Putamen (tissue), 1 donor: Measurements from ENCODE around the gene PPM1H.

Experiments used
- DNase-seq: peaks from one replicate; pipeline ENCODE4 v3.0.0-alpha.2; 2016; ENCODE audit warnings: low spot score

PPM1H gene

DNA sequence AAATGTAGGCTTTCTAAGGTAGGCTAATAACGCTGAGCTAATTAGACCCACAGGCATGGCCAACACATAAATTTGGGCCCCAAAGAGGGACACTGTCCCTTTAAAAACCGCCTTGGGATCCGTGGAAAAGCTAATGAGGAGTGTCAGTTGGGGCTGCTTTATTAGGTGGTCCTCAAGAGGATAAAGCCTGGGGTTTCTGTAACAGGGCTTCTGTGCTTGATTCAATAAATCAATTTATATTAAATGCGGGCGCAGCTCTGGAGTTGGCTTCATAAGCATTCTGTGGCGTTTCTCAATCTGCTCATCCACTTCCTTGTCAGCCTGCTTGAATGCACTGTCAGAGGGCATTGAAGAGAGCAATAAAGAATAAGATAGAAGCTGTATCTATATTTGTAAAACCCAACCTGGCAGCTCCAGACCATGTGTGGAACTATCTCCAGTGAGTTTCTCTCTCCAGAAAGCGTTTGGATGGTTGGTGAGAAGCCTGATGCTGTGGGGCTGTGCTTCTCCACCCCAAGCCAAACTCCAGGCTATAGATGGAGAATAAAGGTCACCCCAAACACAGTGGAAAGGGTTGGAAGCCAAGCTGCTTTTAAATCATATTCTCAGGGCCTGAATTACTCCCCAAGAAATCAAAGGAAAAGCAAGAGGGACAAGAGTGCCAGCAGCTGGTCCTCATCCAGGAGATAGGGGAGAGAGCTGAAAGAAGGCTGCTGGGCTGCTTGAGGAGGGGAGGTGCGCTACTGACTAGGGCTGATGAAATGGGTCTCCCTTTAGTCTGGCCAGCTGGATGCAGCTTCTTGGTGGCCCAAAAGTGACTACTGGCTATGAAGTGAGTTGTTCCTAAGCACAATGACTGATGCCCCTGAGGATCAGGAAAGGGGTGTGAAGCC lies 222.0 kb downstream of the PPM1H start:
- DNase-seq: no peak

DNA sequence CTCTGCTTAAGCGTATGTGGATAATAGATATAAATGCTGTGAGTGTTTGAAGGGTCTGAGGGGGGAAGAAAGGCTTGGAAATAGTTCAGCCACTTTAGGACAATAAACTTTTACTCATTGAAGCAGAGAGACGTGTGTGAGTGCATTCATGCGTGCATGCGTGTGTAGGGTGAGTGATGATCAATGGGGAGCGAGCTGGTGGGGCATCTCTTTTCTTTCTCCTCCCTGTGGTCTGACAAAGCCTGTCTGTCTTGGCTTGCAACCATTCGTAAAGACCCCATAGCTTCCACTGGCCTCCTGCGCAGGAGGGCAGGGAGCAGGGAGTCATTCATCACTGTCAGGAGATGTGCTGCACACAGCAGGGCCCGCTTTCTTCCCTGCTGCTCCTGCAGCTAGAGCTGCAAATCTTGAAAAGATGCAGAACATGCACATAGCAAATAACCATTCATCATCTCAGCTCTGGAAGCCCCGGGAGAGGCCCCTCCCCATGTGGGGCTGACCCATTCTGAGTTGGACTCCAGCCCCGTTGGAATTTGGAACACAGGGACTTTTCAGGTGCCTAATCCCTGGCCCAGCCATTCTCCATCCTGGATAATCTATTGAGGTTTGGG lies 223.2 kb downstream of the PPM1H start:
- DNase-seq: no peak

DNA sequence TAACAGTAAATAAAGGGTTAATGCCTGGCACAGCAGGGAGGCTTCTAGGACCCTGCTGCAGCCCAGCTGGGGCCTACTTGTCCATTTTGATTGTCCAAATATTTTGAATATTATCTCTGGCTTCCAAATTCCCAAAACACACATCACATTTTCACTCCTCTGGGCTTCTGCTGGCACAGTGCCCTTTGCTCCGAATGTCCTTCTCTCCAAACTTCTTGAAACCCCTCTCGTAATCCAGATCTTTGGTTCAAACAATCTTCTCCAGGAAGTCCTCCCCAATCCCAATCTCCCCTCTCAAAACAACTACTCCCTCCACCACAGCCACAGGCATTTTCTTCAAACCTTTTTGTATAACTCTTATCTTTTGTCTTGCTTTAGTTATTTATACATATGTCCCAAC lies 225.6 kb downstream of the PPM1H start:
- DNase-seq: no peak

GRCh38 chr12:62707939-62708338 lies 227.0 kb downstream of the PPM1H start:
- DNase-seq: no peak

DNA sequence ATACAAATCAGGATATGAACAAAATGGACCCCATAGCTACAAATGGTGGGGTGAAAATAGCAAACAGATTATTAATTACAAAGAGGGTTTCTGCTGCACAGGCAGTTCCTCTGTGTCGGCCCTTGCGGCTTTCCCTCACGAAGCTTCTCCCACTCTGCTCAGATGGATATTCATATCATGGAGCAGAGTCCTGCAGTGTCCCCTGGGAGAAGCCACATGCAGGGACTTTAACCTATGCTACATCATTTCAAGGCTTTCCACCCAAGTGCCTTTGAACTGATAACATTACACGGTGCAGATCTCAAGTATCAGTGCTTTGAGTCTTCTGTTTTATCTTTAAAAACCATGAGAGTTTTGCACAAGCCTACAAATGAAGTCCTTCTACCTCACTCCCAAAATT lies 229.1 kb downstream of the PPM1H start:
- no peak for DNase-seq

DNA sequence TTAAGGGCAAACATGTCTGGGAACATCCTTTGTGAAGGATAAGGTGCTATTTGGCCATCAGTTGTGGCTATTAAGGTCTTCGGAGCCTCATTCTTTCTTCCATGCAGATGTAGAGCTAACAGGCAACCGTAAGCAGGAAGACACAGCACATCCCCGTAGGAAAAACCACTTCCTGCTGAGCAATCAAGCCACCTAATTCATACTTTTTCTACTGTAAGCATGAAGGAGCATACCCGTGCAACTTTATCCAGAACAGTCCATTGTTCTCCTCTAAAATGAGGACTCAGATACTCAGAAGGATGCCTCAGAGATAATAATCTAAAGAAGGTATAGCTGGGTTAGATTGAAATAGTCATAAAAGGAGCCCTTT lies 232.0 kb downstream of the PPM1H start:
- DNase-seq: no peak

GRCh38 chr12:62701492-62701891 lies 233.5 kb downstream of the PPM1H start:
- no peak for DNase-seq

DNA sequence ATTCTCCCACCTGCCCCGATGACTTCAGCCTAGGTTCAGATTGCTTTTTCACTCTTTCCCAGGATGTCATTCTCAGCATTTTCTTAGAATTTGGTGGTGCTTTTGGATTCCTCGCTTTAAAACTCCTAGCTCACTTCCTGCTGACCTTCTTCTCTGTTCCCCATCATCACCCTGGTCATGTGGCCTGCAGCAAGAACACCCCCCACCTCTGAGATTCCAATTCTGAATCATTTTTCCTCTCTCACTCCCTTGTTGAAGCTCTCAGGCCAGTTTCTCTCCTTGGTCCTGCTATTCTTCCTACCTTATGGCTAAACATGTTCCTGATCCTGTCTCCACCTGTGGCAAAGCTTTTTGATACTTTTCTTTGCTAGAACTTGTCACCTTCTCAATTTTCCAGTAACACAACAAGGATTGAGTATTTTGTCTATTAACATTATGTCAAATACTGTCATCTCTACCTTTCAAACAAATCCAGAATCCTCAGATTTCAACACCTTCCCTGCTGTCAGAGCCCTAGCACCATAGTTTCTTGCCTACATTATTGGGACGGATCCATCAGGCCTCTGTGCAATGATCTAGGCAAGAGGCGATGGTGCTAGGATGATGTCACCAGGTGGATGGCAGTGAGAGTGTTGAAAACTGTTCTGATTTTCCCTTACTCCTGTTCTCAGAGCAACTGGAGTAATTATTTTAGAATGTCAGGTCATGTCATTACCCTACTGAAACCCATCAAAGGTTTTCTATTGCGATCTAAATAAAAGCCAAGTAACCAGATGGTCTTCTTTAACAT lies 234.7 kb downstream of the PPM1H start:
- no peak for DNase-seq

DNA sequence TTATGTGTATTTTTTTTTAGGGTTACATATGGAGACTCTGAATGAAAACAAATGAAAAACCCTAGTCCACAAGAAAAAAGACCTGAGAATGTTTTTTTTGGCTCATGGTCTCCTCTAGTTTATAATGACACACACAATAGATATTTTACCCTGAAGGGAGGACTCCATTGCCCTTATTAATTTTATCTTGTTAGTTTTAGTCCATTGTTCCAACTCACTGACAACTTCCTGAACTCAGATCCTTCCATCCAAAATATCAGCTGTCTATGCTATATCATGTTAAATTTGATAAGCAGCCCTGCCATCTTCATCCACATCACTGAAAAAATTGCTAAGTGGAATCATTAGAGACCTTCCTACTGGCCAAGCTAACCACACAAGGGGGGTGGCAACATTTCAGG lies 236.2 kb downstream of the PPM1H start:
- DNase-seq: no peak

DNA sequence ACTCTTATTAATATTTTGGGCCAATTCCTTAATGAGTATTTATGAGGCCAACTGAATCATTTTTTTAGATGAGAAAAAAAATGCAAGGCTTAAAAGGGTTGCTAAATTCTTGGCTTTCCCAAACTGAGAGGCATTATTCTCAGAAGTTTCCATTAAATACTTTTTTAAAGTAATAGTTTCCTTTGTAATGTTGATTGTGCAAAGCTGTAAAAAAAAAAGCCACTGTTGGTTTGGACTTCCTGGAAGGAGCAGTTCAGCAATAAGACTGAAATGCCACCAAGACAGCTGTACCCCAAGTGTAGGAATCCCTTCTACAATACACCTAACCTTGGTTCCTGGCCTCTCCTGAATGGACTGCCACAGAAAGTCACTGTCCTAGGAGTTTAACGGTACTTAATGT lies 237.1 kb downstream of the PPM1H start:
- no peak for DNase-seq

DNA sequence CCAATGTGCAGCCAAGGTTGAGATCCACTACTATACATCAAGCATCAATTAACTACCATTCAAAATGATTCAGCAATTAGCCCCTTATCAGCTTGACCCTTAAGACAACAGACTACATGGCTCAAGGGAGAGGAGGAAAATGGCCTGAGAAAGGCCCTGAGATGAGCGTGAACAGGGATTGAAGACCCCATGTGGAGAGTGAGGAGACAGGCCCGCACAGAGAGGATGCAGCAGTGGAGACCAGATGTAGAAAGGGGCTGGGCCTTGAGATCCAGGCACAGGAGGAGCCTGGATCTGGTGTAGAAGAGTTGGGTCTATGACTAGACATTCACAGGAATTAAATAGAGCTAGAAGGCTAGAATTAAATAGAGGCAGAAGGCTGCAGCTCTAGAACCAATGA lies 239.3 kb downstream of the PPM1H start:
- DNase-seq: no peak

DNA sequence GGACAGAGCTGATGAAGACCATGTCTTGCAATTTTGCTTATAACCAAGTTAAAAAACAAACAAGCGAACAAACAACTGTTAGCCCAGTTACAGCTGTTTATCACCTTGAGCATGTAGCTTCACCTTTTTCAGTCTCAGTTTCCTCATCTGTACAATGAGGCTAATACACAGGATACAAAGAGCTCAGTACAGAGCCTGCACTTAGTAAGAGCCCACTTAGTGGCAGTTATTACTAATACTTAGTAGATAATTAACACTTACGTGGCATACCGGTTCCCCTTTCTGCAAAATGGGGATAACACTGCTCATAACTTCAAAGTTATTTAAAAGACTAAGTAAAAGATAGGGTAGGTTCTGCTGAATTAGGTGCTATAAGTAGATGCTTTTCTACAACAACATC lies 240.3 kb downstream of the PPM1H start:
- no peak for DNase-seq

DNA sequence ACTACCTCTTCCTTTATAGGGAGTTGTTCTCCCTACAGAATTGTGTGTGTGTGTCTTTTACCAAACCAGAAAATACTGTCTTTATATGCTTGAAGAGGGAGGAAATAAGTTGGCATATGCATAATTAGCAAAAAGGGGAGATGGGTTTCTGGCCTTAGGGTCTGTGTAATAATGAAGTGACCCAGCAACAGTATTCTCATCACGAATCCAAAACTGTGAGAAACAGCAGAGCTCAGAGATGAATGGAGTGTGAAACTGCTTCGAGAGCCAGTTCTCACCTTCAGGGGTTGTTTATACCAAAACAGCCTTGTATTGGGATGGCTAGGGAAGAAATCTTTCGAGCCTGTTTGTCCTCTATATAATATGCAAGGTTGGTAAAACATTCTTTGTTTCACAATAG lies 240.8 kb downstream of the PPM1H start:
- DNase-seq: no peak

DNA sequence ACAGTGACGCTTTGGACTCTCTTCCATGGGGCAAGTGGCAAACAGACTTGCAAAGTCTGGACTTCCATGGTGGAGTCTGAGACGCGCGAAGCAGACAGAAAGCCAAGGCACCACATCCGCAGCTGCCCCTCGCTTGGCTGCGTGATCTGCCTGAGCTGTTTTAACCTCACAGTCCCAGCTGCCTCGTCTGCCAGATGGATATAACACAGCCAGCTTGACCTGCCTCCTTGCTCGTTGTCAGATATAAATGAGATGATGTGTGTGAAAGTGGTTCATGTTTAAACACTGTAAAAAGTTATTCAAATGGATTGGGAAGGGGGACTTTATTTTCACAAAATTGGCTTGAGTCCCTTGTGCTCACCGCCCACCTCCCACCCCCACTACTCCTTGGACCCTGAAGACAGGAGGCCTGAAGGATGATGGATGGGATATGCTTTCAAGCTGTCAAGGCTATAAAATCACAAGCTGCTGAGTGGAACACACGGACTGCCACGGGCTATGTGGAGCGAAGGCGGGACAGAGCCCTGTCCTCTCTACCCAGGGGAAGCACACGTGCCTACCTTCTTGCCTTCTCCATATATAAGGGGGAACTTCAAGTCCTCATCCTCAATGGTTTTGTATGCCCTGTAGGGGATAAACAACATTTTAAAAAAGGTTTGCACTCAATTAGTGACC lies 241.4 kb downstream of the PPM1H start:
- DNase-seq: no peak

- no peak for DNase-seq
Observed at GRCh38 chr12:62692884-62693283, 242.1 kb downstream of the PPM1H start.

DNA sequence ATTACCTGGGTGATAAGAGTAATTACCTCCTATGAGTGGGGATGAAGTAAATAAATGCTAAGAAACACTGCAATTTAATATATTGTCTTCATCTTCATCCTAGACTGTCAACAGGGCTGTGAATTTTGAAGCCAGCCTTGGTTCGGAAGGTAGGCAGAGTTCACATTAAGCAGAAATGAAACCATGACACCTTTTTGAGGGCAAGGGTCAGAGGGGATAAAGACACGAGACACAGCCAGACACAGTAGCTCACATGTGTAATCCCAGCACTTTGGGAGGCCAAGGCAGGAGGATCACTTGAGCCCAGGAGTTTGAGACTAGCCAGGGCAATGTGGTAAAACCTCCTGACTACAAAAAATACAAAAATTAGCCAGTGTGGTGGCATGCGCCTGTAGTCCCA lies 243.6 kb downstream of the PPM1H start:
- DNase-seq: no peak

GRCh38 chr12:62689042-62689839 lies 245.7 kb downstream of the PPM1H start:
- no peak for DNase-seq

- DNase-seq: no peak
Observed at GRCh38 chr12:62686938-62687337, 248.0 kb downstream of the PPM1H start.

DNA sequence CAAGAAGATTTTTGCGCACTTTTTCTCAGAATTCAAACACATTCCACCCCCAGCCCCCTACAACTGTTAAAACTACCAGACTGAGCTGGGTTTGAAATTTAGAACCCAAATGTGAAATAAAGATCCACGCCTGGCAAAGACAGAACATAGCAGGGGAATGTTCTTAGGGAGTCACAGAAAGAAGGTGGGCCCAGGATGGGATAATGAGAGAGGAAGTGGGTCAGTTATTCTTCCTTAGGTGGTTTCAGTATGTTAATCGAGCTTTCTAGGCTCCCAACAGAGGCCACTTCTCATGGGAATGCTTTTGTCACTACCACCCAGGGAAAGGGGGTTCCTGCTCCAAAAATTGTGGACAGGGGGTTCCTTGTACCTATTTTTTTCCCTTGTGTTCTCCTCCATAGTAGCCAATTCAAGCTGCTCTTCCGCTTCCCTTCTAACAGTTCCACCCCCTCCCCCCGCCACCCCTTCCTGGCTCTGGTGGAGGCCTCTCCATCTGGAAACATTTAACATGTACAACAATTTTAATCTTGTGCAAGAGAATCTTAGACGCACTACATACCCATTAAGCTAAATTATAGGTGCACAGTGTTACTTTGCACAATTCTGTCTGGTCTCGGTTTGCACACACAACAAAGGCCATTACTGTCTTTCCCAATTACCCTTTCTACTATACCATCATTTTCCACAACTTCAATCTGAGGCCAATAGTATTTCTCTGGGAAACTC lies 250.2 kb downstream of the PPM1H start:
- no peak for DNase-seq

DNA sequence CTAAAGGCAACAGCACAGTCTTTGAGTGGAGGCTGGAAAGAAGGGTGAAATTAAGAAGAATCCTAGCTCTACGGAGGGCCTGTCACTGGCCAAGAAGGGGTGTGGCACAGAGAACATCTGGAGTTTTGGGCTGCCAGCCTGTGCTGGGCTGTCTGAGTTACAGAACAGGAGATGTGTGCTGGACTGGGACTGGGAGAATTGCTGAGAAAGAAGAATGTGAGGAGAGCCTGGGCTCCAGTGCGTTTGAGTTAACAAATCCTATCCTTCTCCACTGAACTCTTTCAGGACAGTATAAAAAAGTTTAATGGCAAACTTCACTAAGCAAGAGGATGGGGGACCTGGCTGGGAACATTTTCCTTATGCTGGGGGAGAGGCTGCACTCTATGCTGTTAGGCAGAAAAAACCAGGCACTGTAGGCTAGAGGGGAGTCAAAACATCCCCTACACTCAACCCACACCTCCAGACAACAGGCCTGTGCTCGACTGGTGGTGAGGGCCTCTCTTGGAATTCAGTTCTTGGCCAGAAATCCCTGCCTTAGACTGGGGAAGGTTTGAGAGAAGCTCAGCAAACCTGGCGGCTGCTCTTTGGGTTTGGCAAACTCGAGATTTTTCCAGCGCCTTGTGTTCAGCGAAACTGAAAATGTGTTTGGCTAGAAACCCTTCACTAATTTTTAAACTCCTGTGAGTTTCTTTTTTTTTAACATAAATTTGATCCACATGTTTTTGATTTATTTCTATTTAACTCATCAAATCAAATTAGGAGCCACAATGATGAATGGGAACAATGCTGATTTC lies 251.0 kb downstream of the PPM1H start:
- peak; percentile 34 for DNase-seq
